SK-N-DZ (cell line): Measurements from ENCODE around the gene GRID1.

ENCODE experiments used
- DNase-seq: peaks from one replicate; pipeline ENCODE4 v3.0.0-alpha.2; 2015; ENCODE audit warnings: low spot score

GRID1 gene

DNA sequence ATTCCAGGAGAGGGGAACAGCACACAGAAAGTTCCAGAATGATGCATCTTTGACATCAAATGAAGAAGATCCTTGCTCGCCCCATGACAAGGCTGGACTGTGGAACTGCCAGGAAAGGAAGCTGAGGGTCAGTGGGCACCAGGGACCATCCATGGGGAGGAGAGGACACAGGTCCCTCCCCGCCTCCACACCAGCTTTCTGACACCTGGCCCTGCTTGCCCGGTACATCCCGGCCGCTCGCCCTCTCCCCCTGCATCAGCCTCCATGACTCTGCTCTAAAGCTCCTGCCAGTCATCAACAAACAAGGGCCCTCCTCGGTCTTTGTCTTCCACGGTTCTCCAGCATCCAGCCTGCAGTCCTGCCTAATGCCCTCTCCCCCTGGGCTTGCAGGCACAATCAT, 222.3 kb downstream of the GRID1 start:
- DNase-seq, result no peak

DNA sequence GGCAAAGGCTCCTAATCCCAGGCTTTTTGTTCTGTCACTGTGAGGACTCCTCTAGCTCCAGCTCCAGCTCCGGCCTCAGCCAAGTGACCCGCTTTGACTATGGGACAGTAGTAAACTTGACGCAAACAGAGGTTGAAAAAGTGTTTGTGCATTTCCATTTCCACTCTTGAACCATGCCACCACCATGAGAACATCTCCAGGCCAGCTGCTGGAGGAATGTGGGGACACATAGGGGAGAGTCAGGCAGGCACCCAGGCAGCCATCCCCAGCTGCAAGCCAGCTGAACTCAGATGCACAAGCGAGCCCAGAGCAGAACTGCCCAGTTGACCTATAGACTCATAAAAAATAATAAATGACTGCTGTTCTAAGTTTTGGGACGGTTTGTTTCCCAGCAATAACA, 224.7 kb downstream of the GRID1 start:
- DNase-seq, result no peak

DNA sequence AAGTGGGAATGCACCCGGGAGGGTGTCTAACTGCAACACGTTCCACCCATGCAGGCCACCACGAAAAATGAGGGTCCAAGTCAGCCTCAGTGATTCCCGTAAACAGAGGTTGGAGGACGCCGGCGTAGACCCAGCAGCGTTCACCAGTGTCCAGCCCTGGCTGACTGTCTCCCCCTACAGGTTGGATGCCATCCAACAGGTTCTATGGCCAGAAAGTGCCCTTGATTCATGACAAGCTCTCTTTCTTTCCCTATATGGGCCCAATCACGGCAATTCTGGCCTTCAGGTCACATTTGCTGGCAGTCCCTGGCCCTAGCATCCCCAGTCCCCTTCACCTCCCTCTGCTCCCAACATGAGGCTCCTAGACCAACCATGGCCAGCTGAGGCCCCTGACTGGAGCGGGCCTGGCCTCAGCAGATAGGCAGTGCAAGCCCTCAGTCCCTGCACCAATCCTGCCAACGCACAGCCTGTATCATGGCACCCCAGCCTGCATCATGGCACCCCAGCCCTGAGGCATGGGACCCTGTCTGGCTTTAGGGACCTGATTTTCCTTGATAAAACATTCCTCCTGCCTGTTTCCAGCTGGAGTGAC, 227.4 kb downstream of the GRID1 start:
- DNase-seq, result no peak

DNA sequence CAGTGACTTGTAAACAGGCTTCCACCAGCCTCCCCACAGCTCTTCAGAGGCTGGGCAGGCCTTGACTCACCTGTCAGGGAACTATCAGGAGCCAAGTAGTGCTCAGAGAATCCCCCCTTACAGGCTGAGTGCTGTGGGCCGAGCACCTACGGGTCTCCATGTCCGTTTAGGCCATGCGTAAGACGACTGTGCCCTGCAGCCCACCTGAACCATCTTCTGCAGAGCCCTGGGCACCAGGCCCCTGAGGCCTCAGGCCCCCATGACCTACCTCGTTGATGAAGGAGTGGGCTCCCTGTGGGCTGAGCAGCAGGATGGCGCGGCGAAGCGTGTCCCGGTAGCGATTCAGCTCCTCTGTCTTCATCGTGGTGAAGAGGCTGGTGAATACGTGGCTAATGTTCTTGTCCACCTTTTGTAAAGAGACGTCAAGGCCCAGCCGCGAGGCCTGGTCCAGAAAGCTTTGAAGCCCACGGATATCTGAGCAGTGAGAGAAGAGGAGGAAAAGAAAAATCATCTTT, 228.0 kb downstream of the GRID1 start:
- no peak for DNase-seq

DNA sequence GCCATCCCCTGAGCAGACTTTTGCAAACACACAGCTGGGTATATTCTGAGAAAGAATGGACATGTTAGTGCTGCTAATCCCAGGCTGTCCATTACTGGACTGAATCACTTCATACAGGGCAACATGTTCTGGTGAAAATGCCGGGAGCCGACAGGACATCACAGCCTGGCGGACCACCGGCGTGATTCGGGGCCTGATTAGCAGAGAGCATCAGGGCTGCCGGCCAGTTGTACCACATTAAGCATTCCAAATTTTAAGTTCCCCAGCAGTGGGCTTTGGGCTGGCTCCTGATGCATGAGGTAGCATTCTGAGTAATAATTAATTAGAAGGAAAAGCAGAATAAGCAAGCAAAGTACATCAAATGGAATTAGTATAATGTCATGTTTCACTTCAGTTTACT, 229.0 kb downstream of the GRID1 start:
- DNase-seq, result no peak

- DNase-seq, result no peak
Observed at GRCh38 chr10:86136934-86137333, 229.7 kb downstream of the GRID1 start.

DNA sequence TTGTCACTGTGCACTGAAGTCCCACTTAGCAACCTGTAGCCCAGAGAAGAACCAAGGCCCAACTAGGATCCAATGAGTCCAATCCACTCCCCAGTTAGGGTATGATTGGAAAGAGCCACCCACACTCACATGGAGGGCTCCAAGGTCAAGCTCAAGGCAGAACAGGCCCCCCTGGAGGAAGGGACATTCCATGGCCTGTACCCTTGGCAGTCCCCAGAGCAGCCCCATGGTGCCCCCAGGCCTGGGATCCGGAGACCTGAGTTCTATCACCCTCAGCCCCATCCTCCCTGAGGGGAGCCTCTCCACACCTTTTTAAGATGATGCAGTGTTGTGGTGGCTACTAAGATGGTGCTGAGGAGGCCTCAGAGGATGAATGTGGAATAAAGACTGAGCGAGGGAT, 231.4 kb downstream of the GRID1 start:
- DNase-seq, result no peak

DNA sequence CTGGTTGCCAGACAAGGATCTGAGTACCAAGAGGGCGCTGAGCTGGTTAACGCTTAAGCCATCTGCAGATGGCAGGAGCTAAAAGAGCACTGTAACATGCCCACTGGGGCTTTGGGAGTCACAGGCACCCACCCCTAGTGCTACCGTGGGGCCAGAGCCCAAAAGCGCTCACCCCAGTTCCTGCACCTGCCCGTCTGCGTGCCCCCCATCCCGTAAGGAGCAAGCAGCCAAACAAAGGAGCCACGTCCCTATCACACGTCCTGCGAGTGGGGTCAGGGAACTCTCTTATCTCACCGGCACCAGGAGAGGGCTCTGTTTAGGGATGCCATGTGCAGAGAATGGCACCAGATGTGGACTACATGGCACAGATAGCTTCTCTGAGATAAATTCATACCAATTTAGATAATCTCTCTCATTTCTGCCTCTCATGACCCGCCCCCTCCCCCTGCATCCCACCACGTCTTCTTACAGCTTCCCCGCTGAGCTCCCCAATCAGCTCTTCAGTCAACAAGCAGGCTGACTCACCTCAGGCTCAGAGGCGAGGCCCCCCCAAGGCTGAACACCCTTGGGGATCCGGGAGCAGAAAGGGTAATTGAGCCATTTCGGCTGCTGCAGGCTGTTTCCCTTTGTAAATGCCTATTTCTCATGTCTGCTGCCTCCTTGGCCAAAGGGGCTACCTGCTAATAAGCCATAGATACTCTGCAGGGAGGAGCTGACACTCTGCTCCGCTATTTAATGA, 235.7 kb downstream of the GRID1 start:
- DNase-seq, result no peak

DNA sequence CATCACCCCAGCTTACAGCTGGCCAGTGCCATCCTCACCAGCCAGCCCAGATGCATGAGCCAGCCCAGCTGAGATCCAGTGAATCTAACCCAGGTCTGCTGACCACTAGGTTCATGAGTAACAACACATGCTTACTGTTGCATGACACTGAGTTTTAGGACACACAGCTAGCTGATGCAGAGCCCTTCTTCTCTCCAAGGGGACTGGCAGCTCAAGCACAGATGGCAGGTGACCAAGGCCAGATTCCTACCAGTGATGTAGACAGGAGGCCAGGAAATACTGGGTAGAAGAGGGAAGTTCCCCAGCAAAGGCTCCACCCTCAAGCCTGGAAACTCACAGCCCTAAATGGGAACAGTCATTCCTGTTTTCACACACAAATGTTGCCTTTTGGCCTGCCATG, 236.6 kb downstream of the GRID1 start:
- DNase-seq, result no peak

DNA sequence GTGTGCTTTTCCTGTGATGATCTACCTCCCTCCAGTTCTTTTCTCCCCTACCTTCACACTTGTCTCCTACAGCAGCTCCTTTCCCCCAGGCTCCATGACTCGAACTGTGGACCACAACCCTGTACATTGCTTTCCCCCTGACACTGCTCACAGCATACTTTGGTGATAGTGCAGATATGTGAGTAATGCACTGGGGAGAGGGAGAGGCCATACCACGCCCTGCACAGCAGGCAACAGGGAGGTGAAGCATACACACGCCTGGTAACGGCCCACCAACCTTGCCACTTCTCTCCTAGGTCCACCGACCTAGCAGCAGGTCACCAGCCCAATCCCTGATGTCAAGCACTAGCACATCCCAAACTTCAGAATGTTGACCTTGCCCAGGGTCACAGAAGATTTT, 238.2 kb downstream of the GRID1 start:
- DNase-seq, result no peak

DNA sequence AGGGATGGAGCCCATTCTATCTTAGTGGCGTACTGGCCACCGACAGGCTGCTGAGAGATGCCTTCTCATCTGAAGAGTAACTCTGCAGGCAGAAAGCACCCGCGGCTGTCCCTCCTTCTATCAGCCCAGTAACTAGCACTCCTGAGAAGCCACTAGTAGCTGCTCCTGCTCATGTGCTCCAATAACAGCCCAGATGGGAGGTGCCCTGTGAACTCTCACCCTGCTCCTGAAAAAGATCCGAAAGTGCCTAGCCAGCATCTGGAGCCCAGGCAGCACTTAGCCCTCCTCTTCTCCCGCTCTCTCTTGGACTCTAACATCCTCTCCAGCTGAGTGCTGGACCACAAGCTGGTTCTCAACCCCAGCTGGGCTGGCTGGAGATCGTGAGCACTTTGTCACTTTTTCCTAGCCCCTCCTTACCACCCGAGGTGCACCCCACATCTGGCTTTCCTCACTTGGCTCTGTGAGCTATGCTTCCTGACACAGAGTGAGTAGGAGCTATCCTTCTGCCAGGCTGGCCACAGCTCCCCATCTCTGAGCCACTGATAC, 239.2 kb downstream of the GRID1 start:
- no peak for DNase-seq

GRCh38 chr10:86124734-86125133, 241.9 kb downstream of the GRID1 start:
- DNase-seq, result no peak

DNA sequence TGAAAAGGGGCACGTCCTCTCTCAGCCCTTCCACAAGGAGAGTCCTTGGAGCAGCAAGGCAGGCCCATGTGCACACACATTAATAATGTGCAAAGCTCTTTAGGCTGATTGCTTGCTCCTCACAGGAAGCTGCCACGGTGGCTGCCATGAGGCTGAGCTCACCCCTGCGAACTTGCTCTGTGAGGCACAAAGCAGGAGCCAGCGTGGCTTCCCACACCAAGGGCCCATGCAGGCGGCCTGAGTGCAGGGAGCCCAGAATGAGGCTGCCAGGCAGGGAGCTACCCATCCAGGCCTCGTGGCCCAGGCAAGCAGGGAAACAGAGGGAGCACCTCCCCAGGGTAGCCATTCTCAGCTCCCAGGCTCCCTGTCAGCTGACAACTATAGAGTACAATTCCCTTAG, 242.9 kb downstream of the GRID1 start:
- no peak for DNase-seq

- DNase-seq, result no peak
Observed at GRCh38 chr10:86123304-86123703, 243.3 kb downstream of the GRID1 start.

DNA sequence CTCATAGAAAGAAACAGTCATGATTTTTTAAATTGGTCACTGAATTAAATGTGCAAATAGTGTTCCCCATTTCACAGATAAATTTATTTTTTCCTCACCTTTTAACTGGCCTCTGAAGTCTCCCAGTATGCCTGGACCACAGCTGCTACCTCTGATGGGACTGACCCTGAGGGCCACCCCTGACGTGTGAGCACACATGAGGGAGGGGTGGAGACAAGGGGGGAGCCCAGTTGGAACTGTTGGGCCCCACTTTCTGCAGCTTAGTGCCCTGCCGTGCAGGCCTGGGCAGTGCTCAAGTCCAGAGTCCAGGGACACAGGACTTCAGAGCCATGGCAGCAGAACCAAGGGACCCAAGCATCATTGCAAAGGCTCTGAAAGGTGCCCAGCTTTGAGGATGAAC, 243.9 kb downstream of the GRID1 start:
- DNase-seq, result no peak

DNA sequence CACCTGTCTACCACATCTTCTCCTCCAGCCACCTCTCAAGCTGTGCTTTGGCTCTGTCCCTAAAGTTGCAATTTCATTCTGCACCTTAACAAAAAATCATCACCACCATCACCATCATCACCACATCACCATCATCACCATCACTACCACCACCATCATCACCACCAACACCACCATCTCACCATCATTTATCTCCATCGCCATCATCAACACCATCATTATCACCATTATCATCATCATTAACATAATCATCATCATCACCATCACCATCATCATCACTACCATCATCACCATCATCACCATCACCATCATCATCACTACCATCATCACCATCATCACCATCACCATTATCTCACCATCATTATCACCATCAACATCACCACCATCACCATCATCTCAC, 245.4 kb downstream of the GRID1 start:
- DNase-seq, result no peak

- no peak for DNase-seq
Observed at GRCh38 chr10:86117051-86117450, 249.5 kb downstream of the GRID1 start.

- no peak for DNase-seq
Observed at GRCh38 chr10:86113983-86114382, 252.6 kb downstream of the GRID1 start.

DNA sequence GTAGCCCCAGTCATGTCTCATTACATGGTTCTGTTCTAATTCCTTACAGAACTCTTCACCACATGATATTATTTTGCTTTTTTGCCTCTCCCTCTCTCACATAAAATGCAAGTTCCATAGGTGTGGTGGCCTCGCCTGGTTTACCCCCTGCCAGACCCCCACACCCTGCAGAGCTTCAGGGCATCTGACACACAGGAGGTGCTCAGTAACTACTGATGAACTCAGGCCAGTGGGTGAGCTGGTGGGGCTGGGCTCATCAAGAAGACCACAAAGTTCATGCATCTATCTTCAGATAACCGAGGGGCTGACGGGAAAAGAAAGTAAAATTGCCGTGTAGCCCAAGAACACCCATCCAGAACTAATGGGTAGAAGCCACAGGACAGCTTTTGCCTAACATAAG, 253.1 kb downstream of the GRID1 start:
- no peak for DNase-seq

DNA sequence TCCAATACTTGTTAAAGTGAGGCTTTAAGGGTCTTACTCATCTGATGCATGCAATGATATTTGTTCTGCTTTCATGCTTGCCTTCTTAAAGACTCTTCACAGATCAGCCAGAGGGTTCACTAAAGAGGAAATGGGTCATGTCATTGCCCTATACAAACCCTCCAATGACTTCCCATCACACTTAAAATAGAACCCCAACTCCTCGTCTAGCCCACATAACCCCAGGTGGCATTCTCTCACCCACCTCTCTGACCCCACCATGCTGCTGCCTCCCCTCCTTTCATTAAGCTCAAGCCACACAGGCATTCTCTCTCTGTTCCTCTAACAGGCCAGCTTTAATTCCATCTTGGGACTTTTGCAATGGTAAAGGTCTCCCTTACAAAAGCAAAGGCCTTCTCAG, 253.6 kb downstream of the GRID1 start:
- no peak for DNase-seq

DNA sequence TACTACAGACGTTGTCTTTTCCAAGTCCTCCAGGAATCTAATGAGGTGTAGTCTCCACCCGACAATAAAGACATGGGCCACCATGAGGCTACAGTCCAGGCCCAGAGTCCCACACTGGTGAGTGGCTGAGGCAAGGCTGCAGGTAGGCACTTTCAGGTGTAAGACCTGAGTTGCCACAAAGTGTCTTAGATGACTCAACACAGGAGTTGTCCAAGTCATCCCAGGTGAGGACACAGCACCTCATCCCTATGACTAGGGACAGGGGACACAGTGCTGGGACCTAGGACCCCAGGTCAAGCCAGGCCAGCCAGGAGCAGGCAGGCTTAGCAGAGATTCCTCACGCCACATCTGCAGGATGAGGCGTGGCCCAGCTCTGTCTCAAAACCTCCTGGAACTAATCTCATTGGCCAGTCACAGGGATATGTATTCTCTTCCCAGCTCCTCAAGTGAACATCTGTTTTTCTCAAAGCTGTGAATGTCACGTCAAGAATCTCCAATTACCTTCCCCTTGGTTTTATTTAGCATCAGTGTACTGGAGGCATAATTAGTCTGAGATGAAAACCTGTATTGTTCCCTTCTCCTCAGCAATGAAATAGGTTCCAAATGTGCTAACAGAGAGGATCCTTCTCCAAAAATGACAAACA, 254.6 kb downstream of the GRID1 start:
- no peak for DNase-seq

DNA sequence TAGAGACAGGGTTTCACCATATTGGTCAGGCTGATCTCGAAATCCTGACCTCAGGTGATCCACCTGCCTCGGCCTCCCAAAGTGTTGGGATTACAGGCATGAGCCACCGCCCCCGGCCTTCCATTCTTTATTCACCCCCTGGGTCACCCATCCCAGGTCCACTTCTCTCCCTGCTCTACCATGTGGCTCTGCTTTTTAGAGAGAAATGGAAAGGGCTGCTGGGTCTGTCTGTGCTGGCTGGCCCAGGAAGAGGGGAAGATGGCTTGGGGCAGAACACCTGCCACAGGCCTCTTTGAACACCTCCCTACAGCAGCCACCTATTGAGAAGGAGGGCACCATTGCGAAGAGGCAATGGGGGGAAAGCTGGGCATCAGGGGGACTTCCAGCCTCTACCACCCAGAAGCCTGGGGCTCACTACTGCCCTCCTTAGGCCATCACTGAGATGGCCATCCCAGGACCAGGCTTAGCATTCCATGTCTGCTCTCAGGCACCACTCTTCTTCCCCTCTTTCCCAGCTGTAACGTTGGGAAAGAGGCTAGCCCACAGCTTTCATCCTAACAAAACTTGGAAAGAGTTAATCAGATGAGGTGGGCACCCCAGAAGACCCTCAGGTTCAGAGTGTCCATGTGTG, 256.3 kb downstream of the GRID1 start:
- no peak for DNase-seq
